B cell (primary cell): ENCODE measurements around the gene CLEC18B. TPM values are rescaled to one million over a fixed set of nuclear protein-coding genes. Genes with fewer than 3 reads are reported as not detected.
"Not testable (repeated sequence)": the region's sequence is repeated elsewhere in the genome, so short reads cannot be mapped to it uniquely, and the experiment has no call there.

Source experiments
- ATAC-seq: fragments of 200-7000 bp; cut with Tn5 transposase; one replicate; pipeline ENCODE4 v1.10.0; 2021; ENCODE audit warnings: low read depth, mild to moderate bottlenecking, moderate number of reproducible peaks, moderate library complexity
- CTCF ChIA-PET: fragments of 350-600 bp; sonication (Branson Sonifier 250); formaldehyde crosslinking; loops from one replicate; lab custom pipeline; 2021; ENCODE audit warnings: antibody characterized with exemption, inconsistent platforms; lab: Charles Lee
- POLR2A ChIA-PET: fragments of 350-600 bp; sonication (Branson Sonifier 250); formaldehyde crosslinking; loops from one replicate; lab custom pipeline; 2021; ENCODE audit warnings: antibody characterized with exemption; lab: Charles Lee
- DNase-seq: peaks from one replicate; pipeline ENCODE4 v3.0.0; 2013
- H2AFZ ChIP-seq: 2 replicates; pipeline ENCODE4 v1.6.1; 2012; ENCODE audit warnings: mild to moderate bottlenecking, low read depth, low read length; ENCODE audit not compliant: insufficient read depth, poor library complexity, severe bottlenecking
- H3K27ac ChIP-seq, 2 donors: 1 replicate in 1 of 2; 2 replicates in 1 of 2; pipeline ENCODE4 v1.5.1; 2012 to 2013; ENCODE audit warnings: low read length in 2 of 2, mild to moderate bottlenecking in 2 of 2, moderate library complexity in 1 of 2
- H3K27me3 ChIP-seq, 4 experiments: fragments of 200-600 bp in 1 of 4; sonication (generic) in 1 of 4; replicated peaks in 1 of 4; 1 replicate in 2 of 4; 2 replicates in 2 of 4; pipeline versions ENCODE4 v1.6.1 to v1.7.0; 2013 to 2016; ENCODE audit warnings: low read length in 3 of 4, mild to moderate bottlenecking in 2 of 4, mixed read lengths in 1 of 4, moderate library complexity in 1 of 4; ENCODE audit not compliant: insufficient read depth in 4 of 4, control insufficient read depth in 3 of 4; ENCODE audit errors: control extremely low read depth in 1 of 4
- H3K36me3 ChIP-seq, 2 experiments: replicated peaks in 1 of 2; 1 replicate in 1 of 2; 2 replicates in 1 of 2; pipeline versions ENCODE4 v1.6.1 to v1.7.1; 2013; ENCODE audit warnings: low read length in 1 of 2; ENCODE audit not compliant: insufficient read depth in 2 of 2, control insufficient read depth in 1 of 2; ENCODE audit errors: control extremely low read depth in 1 of 2, extremely low read depth in 1 of 2
- H3K4me1 ChIP-seq, 2 donors: fragments of 200-600 bp in 1 of 2; sonication (generic) in 1 of 2; 1 replicate in 1 of 2; 2 replicates in 1 of 2; pipeline versions ENCODE4 v1.5.1 to v1.6.1; 2013 to 2017; ENCODE audit warnings: low read length in 2 of 2; ENCODE audit not compliant: control insufficient read depth in 2 of 2, insufficient read depth in 2 of 2
- H3K4me2 ChIP-seq: replicated peaks from 2 replicates; pipeline ENCODE3; 2012; ENCODE audit warnings: mild to moderate bottlenecking, low read depth, low read length; ENCODE audit not compliant: poor library complexity, severe bottlenecking
- H3K4me3 ChIP-seq, 5 experiments: fragments of 200-600 bp in 1 of 5; sonication (generic) in 1 of 5; 1 replicate in 3 of 5; 2 replicates in 2 of 5; pipeline versions ENCODE4 v1.5.1 to v1.7.0; 2011 to 2016; ENCODE audit warnings: low read length in 4 of 5, mild to moderate bottlenecking in 4 of 5, low read depth in 2 of 5, control low read depth in 1 of 5, moderate library complexity in 1 of 5; ENCODE audit not compliant: insufficient read depth in 1 of 5; ENCODE audit errors: control extremely low read depth in 1 of 5, extremely low read depth in 1 of 5
- H3K79me2 ChIP-seq: fragments of 200-600 bp; sonication (generic); one replicate; pipeline ENCODE4 v1.6.0; 2016; ENCODE audit warnings: low read length; ENCODE audit not compliant: control insufficient read depth, insufficient read depth
- H3K9ac ChIP-seq: fragments of 200-600 bp; sonication (generic); 2 replicates; pipeline ENCODE4 v1.6.1; 2017; ENCODE audit warnings: mild to moderate bottlenecking, low read length, moderate library complexity
- H3K9me3 ChIP-seq, 3 donors: one replicate each; pipeline versions ENCODE4 v1.6.1 to v1.7.1; 2013; ENCODE audit warnings: low read length in 2 of 3; ENCODE audit not compliant: control insufficient read depth in 2 of 3, insufficient read depth in 1 of 3; ENCODE audit errors: control extremely low read depth in 1 of 3
- H4K20me1 ChIP-seq: 2 replicates; pipeline ENCODE4 v1.6.0; 2012; ENCODE audit warnings: mild to moderate bottlenecking, low read length; ENCODE audit not compliant: insufficient read depth, control insufficient read depth, poor library complexity, severe bottlenecking
- H3K27ac Mint-ChIP-seq: one replicate; pipeline ENCODE4 v1.8.0; 2021; ENCODE audit warnings: mixed read lengths
- H3K27me3 Mint-ChIP-seq: one replicate; pipeline ENCODE4 v1.8.0; 2021; ENCODE audit warnings: mixed read lengths
- H3K4me1 Mint-ChIP-seq: one replicate; pipeline ENCODE4 v1.8.0; 2021; ENCODE audit warnings: mixed read lengths
- H3K4me3 Mint-ChIP-seq: one replicate; pipeline ENCODE4 v1.8.0; 2021; ENCODE audit warnings: mixed read lengths
- H3K9me3 Mint-ChIP-seq: one replicate; pipeline ENCODE4 v1.8.0; 2022; ENCODE audit warnings: mixed read lengths; ENCODE audit not compliant: insufficient read depth
- WGBS: methylation state at CpG from one replicate; pipeline ENCODE4 v1.1.5; 2013; ENCODE audit warnings: missing lambda C conversion rate; ENCODE audit not compliant: insufficient coverage; 5-methylcytosine and 5-hydroxymethylcytosine counted together
- intact Hi-C: fragments of 100-400 bp; cut with micrococcal nuclease; formaldehyde crosslinking; loops from one replicate; pipeline ENCODE4 v1.10.0; 2022
- polyA plus RNA-seq: library from polyadenylated mRNA; depleted of rRNA; stranded (reverse); fragments of >200 nt; gene quantifications from 2 replicates; pipeline ENCODE4 v1.2.3, GENCODE V29; 2012
- total RNA-seq, 2 donors: library from RNA; stranded (reverse); fragments of 120-200 nt in 1 of 2; gene quantifications; 1 replicate in 1 of 2; 2 replicates in 1 of 2; pipeline versions ENCODE4 v1.2.3 to v1.2.4, GENCODE V29; 2013 to 2022

Gene CLEC18B
- total and polyA plus RNA-seq, 2 donors (not counting 1 experiment from before 2014, with no cell fraction given) = 1.0 to 1.6 TPM

GRCh38 chr16:74423721-74424120, 2.4 kb upstream of the CLEC18B start:
- H3K79me2 ChIP-seq, H3K9me3 ChIP-seq, H3K4me1 ChIP-seq, H3K27ac Mint-ChIP-seq, H4K20me1 ChIP-seq, H3K27ac ChIP-seq, ATAC-seq, H3K4me2 ChIP-seq, H2AFZ ChIP-seq, H3K36me3 ChIP-seq, intact Hi-C loops, CTCF ChIA-PET, H3K9me3 Mint-ChIP-seq, H3K4me3 Mint-ChIP-seq, H3K27me3 ChIP-seq, H3K27me3 Mint-ChIP-seq, DNase-seq, H3K9ac ChIP-seq, H3K4me1 Mint-ChIP-seq, H3K4me3 ChIP-seq: not testable (repeated sequence)
- no CpG with 5 or more reads among the region's 4 CpGs for WGBS
- POLR2A ChIA-PET = interaction anchor here (0.7 kb wide), 1 partner anchor 31 kb away, joined by 6 read pairs; no protein-coding TSS in a partner anchor

- H3K27ac Mint-ChIP-seq, POLR2A ChIA-PET, intact Hi-C loops, H4K20me1 ChIP-seq, H3K9me3 ChIP-seq, H3K27me3 Mint-ChIP-seq, CTCF ChIA-PET, H3K4me3 ChIP-seq, H3K4me1 Mint-ChIP-seq, ATAC-seq, H3K9ac ChIP-seq, H3K27me3 ChIP-seq, H3K79me2 ChIP-seq, H3K27ac ChIP-seq, H3K4me2 ChIP-seq, H3K9me3 Mint-ChIP-seq, DNase-seq, H3K4me3 Mint-ChIP-seq, H2AFZ ChIP-seq, H3K36me3 ChIP-seq, H3K4me1 ChIP-seq: not testable (repeated sequence)
- WGBS = 83% methylated on average over 2 of the region's 17 CpGs
Observed at GRCh38 chr16:74422086-74422485, 808 bp upstream of the CLEC18B start.

GRCh38 chr16:74421482-74421785, 156 bp upstream of the CLEC18B start:
- H3K9me3 Mint-ChIP-seq, CTCF ChIA-PET, H3K27ac ChIP-seq, H3K4me3 ChIP-seq, H3K4me3 Mint-ChIP-seq, H3K4me2 ChIP-seq, H3K27ac Mint-ChIP-seq, H2AFZ ChIP-seq, H3K9ac ChIP-seq, H3K27me3 ChIP-seq, H3K27me3 Mint-ChIP-seq, H3K9me3 ChIP-seq, intact Hi-C loops, ATAC-seq, H3K4me1 ChIP-seq, H4K20me1 ChIP-seq, H3K36me3 ChIP-seq, DNase-seq, H3K79me2 ChIP-seq, POLR2A ChIA-PET, H3K4me1 Mint-ChIP-seq: not testable (repeated sequence)
- WGBS = 75% methylated on average over 5 of the region's 16 CpGs

- 80% methylated on average over 1 of the region's 14 CpGs for WGBS
- H3K79me2 ChIP-seq, H4K20me1 ChIP-seq, intact Hi-C loops, H3K27me3 ChIP-seq, H3K4me2 ChIP-seq, H3K9me3 Mint-ChIP-seq, H3K9ac ChIP-seq, ATAC-seq, H2AFZ ChIP-seq, H3K4me1 ChIP-seq, H3K27me3 Mint-ChIP-seq, H3K27ac Mint-ChIP-seq, POLR2A ChIA-PET, H3K36me3 ChIP-seq, H3K4me3 Mint-ChIP-seq, DNase-seq, H3K27ac ChIP-seq, H3K4me1 Mint-ChIP-seq, H3K4me3 ChIP-seq, CTCF ChIA-PET, H3K9me3 ChIP-seq: not testable (repeated sequence)
Observed at GRCh38 chr16:74419811-74420210, 1.5 kb downstream of the CLEC18B start.
